ENCODE results near the gene EPHB3.

EPHB3 gene

DNA sequence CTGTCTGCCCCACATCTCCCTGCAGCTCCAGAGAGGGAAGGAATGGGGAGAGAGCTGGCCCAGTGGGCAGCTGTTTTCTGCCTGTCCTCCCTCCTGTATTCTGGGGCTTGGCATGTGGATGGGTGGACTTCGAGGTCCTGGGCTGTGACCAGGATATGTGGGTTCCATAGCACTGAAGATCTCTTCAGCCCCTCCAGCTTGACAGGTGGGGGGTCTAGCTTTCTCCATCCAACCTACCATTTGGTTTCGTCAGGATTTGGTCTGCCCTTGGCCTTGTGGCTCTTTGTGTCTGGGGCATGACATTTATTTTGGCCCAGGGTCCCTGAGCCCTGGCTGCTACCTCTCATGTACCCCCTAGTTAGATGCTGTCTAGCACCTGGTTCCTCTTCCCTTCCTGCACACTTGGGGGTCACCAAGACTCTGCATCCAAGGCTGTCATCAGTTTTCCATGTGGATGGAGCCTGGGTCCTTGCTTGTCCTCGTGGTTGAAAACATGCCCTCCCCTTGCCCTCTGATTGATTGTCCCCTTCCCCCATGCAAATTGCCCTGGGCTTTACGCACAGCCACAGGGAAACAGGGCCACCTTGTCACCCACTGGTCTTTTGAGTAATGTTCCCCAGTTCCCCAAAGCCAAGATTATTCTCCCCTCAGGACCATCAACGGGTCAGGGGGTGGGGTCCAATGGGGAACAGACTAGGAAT lies 3.2 kb downstream of the EPHB3 start:
- no peak for DNase-seq

DNA sequence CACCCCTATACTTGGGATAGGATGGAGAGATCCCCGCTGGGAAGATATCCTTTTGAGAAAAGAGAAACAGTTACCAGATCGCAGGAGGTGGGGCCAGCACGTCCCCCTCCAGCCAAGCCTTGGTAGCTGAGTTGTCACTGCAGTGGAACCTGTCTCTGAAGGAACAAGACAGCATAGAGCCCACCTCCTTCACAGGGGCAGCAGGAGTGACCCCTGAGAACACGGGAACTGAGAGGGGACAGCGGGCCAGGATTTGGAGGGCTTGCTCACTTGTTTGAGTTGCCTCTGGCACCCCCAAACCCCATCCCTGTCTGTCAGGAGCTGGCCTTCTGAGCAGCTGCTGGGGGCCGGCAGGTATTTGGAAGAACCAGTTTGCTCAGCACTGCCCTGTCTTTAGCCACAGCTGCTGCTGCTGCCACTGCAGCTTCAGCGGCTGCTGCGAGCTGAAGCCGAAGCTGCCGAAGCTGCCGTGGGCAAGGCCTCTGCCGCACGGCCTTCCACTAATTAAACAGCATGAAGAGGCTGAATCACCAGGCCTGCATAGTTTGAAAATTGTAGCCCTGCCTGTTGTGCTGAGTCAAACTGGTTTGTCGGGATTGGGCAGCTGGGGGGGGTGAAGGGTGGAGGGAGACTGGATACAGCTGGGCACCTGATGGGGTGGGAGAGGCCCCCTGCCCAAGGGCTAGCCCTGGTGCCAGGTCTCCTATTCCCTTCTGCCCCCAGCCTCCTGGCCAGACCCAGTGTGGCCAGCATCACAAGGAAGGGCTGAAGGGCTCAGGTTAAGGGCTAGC lies 4.0 kb downstream of the EPHB3 start:
- peak; percentile 58 for DNase-seq

GRCh38 chr3:184566441-184567414 lies 5.1 kb downstream of the EPHB3 start:
- no peak for DNase-seq

DNA sequence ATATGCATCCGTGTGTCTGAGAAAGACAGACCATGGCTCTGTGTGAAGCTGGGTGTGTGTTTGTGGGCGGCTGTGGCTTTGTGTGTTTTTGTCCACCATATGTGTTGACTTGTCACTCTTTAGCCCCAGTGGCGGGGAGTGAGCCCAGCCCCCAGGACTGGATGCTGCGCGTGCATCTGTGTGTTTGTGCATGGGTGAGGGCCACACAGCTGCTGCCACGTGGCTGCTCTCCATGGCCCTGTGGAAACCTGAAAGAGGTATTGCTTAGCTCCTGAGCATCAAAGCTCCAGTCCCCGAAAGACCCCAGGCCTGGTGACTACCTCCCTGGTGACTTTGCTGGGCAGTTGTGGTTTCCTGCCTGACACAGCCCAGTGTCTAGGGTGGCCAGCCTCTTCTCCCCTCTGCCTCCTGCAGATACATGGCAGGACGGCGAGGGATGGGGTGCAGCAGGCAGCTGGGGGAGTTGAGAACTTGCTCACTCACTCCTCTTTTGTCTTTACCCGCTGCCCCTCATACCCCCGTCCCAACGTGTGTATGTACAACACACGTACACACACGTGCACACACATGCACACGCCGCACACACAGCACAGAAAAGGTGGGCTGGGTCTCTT lies 6.5 kb downstream of the EPHB3 start:
- no peak for DNase-seq

DNA sequence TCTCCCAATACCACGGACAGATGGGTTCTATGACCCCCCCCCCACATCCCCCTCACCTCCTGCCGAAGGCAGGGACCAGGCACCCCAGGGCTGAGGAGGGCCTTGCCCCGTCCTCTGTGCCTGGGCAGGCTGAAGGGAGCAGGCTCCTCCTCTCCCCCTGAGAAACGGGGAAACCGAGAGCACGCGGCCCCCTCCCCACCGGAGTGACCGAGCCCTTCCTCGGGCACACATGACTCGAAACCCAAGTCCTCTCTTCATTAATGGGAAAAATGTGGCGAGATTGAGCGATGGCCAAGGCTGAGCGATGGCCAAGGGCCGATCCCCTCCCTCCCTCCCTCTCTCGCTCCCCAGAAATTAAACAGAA lies 7.0 kb downstream of the EPHB3 start:
- no peak for DNase-seq

DNA sequence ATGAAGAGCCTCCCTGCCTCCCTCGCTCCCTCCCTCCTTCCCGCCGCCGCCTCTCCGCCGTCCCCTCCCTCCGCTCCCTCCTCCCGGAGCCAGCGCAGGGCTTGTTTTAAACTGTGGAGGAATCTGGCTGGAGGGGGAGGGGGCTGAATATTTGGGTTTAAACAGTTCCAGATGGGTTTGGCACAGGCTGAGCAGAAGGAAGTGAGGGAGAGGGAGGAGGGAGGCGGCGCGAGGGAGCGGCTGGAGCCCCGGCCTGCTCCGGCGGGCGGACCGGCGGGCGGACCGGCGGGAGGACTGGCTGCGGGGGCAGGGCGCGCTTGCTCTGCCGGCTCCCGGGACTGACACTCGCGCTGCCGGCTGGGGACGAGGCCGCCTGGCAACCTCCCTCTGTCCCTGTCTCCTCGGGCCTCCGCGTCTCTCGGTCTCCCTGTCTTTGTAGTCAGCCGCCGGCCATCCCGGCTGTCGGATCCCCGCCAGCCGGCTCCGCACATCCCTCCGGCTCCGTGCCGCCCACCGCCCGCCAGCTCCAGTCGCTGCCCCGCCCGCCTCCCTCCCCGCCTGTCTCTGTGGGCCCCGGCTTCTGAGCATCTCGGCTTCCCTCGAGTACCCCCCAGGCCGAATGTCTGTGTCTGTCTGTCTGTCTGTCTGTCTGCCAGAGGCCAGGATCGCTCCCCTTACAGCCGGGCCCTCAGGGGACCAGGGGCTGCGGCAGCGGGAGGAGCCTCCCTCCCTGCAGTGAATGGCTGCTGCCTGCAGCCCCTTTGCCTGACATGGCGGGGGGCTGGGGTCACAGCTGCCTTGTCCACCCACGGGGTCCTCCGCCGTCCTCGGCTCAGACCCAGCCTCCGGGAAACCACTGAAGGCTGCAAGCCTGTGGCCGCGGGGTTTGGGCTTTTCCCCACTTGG lies 7.6 kb downstream of the EPHB3 start:
- no peak for DNase-seq

- no peak for DNase-seq
These were observed 8.4 kb downstream of the EPHB3 start for GRCh38 chr3:184570035-184570434.

DNA sequence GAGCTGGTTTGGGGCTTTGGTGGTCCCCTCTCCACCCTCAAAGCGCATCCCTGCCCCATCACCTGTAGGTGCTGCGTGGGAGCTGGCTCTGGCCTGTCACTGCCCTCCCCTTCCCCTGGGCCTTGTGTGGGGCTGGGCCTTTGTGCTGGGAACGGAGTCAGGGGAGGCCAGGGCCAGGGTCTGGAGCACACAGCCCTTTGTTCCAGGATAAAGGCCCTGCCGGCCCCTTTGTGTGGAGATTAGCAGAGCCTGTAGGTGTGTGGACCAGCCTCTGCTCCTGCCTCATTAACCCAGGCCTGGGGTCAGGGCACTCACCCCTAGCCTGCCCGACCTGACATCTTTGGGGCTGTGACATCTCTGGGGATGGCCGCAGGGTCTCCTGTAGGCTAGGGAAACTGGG lies 8.9 kb downstream of the EPHB3 start:
- no peak for DNase-seq

DNA sequence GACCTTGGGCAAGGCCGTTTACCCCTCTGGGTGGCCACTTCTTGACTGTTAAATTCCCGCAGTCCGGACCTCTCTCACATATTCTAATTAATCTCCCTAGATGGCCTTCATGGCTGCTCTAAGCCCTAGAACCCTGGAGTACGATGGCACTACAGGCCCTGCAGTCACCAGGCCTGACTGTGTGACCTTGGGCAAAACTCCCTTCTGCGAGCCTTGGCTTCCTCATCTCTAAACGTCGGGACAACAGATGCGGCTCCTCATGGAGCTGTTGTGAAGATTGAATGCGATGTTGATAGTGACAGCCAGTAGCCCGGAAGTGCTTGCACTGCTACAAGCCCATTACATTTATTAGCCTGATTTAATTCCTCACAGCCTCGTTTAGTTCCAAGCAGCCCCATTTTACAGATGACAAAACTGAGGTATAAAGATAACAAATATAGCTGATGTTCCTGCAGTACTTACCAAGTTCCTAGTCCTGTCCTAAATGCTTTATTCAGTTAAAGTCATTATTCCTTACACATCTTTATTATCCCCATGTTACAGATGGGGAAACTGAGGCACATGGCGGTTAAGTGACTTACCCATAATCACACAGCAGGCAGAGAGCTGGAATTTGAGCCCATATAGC lies 10.3 kb downstream of the EPHB3 start:
- no peak for DNase-seq

DNA sequence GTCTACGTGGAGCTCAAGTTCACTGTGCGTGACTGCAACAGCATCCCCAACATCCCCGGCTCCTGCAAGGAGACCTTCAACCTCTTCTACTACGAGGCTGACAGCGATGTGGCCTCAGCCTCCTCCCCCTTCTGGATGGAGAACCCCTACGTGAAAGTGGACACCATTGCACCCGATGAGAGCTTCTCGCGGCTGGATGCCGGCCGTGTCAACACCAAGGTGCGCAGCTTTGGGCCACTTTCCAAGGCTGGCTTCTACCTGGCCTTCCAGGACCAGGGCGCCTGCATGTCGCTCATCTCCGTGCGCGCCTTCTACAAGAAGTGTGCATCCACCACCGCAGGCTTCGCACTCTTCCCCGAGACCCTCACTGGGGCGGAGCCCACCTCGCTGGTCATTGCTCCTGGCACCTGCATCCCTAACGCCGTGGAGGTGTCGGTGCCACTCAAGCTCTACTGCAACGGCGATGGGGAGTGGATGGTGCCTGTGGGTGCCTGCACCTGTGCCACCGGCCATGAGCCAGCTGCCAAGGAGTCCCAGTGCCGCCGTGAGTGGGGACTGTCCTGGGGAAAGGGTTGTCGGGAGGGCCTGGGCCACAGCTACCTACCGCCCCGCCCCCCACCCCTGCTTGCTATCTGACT lies 11.2 kb downstream of the EPHB3 start:
- no peak for DNase-seq

- DNase-seq, result peak; percentile 14
These were observed 13.2 kb downstream of the EPHB3 start for GRCh38 chr3:184574515-184575417.

GRCh38 chr3:184575701-184576100 lies 14.1 kb downstream of the EPHB3 start:
- DNase-seq, result no peak

- no peak for DNase-seq
These were observed 15.1 kb downstream of the EPHB3 start for GRCh38 chr3:184576457-184577240.

DNA sequence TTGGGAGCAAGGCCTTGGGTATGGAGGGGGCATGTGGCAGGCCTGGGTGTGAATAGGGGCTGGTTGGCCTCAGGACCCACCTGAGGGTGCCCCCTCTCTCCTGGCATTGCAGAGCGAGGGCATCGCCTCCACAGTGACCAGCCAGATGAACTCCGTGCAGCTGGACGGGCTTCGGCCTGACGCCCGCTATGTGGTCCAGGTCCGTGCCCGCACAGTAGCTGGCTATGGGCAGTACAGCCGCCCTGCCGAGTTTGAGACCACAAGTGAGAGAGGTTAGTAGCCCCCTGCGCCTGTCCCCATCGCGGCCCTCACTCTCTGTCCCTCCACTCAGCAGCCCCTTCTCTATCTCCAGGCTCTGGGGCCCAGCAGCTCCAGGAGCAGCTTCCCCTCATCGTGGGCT lies 16.0 kb downstream of the EPHB3 start:
- no peak for DNase-seq

DNA sequence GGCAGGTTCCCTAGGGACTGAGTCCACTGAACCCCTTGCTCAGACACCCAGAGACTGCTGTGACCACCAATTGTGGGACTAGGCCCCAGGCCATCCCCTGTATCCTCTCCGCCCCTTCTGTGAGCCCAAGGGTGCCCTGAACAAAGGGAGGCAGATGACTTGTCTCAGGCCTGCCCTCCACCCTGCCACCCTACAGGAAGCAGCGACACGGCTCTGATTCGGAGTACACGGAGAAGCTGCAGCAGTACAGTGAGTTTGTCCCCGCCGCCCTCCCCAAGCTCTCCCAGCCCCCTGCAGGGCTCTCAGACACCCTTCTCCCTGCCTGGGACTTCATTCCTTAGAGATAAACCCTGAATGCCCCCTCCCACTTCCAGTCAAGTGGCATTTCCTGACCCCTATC lies 16.6 kb downstream of the EPHB3 start:
- no peak for DNase-seq

GRCh38 chr3:184578822-184579221 lies 17.2 kb downstream of the EPHB3 start:
- no peak for DNase-seq

DNA sequence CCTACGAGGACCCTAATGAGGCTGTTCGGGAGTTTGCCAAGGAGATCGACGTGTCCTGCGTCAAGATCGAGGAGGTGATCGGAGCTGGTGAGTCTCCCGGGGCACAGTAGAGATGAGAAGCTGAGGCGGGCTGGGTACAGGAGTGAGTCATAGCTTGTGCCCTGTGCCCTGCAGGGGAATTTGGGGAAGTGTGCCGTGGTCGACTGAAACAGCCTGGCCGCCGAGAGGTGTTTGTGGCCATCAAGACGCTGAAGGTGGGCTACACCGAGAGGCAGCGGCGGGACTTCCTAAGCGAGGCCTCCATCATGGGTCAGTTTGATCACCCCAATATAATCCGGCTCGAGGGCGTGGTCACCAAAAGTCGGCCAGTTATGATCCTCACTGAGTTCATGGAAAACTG lies 17.9 kb downstream of the EPHB3 start:
- no peak for DNase-seq

DNA sequence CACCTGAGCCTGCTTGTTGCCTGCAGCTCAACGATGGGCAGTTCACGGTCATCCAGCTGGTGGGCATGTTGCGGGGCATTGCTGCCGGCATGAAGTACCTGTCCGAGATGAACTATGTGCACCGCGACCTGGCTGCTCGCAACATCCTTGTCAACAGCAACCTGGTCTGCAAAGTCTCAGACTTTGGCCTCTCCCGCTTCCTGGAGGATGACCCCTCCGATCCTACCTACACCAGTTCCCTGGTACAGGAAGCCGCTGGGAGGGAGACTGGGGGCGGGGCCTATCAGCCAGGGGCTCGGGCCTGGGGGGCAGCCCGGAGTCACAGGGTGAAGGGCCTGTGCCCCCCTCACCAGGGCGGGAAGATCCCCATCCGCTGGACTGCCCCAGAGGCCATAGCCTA lies 18.8 kb downstream of the EPHB3 start:
- no peak for DNase-seq

- DNase-seq, result no peak
These were observed 19.8 kb downstream of the EPHB3 start for GRCh38 chr3:184581331-184581855.
